COR-L47 (cell line): Measurements from ENCODE around the gene GAPVD1.

Experiments
- DNase-seq: peaks from one replicate; lab custom pipeline; 2025; lab: John Stamatoyannopoulos, UW

Gene GAPVD1

GRCh38 chr9:125405938-125406809, 144.5 kb downstream of the GAPVD1 start:
- DNase-seq, result no peak

DNA sequence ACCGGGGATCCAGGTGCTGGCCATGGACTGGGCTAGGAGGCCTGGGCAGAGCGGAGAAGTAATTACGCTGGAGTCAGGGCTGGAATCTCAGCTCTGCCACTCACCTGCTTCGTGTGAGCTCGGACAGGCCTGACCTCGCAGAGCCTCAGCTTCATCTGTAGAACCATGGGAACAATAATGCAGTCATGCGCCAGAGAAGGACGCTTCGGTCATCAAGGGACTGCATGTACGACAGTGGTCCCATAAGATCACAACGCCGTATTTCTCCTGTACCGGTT, 145.1 kb downstream of the GAPVD1 start:
- DNase-seq, result no peak

GRCh38 chr9:125407432-125407973, 145.9 kb downstream of the GAPVD1 start:
- DNase-seq, result no peak

- DNase-seq, result peak; percentile 77
These were observed 146.6 kb downstream of the GAPVD1 start for GRCh38 chr9:125407974-125408900.

- DNase-seq, result no peak
These were observed 147.6 kb downstream of the GAPVD1 start for GRCh38 chr9:125409217-125409636.

- peak; percentile 30 for DNase-seq
These were observed 148.3 kb downstream of the GAPVD1 start for GRCh38 chr9:125409637-125410521.

GRCh38 chr9:125410522-125410894, 148.9 kb downstream of the GAPVD1 start:
- DNase-seq, result no peak

- no peak for DNase-seq
These were observed 149.6 kb downstream of the GAPVD1 start for GRCh38 chr9:125411171-125411756.

- DNase-seq, result no peak
These were observed 150.5 kb downstream of the GAPVD1 start for GRCh38 chr9:125412166-125412565.

DNA sequence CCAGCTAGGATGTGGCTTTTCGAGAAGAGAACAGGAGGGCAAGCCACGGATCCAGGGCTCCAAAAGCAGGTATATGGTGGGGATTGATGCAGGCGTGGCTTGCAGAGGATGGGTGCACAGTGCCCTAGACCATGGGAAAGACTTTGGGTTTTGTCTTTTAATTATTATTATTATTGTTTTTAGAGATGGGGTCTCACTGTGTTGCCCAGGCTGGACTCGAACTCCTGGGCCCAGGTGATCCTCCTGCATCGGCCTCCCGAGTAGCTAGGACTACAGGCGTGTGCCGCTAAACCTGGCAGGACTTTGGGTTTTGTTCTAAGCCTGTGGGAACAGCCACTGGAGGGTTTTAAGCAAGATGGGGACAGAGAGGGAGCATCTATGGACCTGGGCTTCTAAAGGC, 152.0 kb downstream of the GAPVD1 start:
- DNase-seq, result no peak

- DNase-seq, result no peak
These were observed 154.2 kb downstream of the GAPVD1 start for GRCh38 chr9:125415583-125416460.

DNA sequence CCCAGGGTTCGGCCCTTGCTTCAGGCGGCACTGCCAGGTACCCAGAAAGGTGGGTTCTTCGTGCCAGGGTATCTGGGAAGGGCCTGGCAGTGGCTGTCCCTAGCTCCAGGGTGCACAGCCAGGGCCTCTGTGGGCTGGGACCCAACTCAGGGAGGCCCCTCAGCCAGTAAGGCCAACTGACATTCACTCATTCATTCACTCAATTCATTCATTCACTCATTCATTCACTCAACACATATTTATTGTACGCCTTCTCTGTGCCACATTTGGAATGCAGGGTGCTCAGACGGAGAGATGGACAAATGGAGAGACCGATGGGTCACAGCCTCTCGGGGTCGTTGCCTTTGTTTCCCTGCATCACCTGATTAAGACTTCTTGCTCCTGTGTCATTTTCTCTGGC, 154.9 kb downstream of the GAPVD1 start:
- no peak for DNase-seq
